Endothelial cell of umbilical vein (primary cell): ENCODE results near the gene DLEU7.

Experiments used
- CTCF ChIP-seq, 2 donors: IDR thresholded peaks; 1 replicate in 1 of 2; 2 replicates in 1 of 2; pipeline ENCODE4 v1.5.1; 2011; ENCODE audit warnings: low read length in 2 of 2, mild to moderate bottlenecking in 2 of 2, moderate library complexity in 2 of 2, control low read depth in 1 of 2, inconsistent platforms in 1 of 2, low read depth in 1 of 2; ENCODE audit not compliant: insufficient read depth in 1 of 2; ENCODE audit errors: extremely low read depth in 1 of 2
- EZH2 ChIP-seq: IDR thresholded peaks from 2 replicates; pipeline ENCODE4 v1.6.1; 2012; ENCODE audit warnings: borderline replicate concordance, low read depth, mild to moderate bottlenecking, moderate library complexity, low read length, inconsistent platforms; ENCODE audit not compliant: severe bottlenecking
- FOS ChIP-seq: IDR thresholded peaks from 2 replicates; pipeline ENCODE4 v1.6.1; 2011; ENCODE audit warnings: mild to moderate bottlenecking, low read length, moderate library complexity, borderline replicate concordance; ENCODE audit not compliant: insufficient read depth
- GATA2 ChIP-seq: IDR thresholded peaks from 2 replicates; pipeline ENCODE4 v1.7.0; 2011; ENCODE audit warnings: low read depth, mild to moderate bottlenecking, moderate library complexity, mixed read lengths, low read length; ENCODE audit not compliant: insufficient read length, insufficient read depth
- JUN ChIP-seq: IDR thresholded peaks from 2 replicates; pipeline ENCODE4 v1.6.1; 2011; ENCODE audit warnings: borderline replicate concordance, low read depth; ENCODE audit not compliant: insufficient read length, insufficient read depth
- MAX ChIP-seq: IDR thresholded peaks from 2 replicates; pipeline ENCODE4 v1.6.1; 2011; ENCODE audit not compliant: insufficient read depth, insufficient read length
- MYC ChIP-seq: IDR thresholded peaks from one replicate; pipeline ENCODE4 v1.6.1; 2011; ENCODE audit warnings: mild to moderate bottlenecking, low read depth, low read length
- POLR2A ChIP-seq: IDR thresholded peaks from 2 replicates; pipeline ENCODE4 v1.6.1; 2012; ENCODE audit warnings: low read depth, mild to moderate bottlenecking, control low read depth, low read length
- POLR2AphosphoS5 ChIP-seq: IDR thresholded peaks from 2 replicates; pipeline ENCODE4 v1.6.1; 2012; ENCODE audit warnings: low read depth, mild to moderate bottlenecking, control low read depth, low read length, moderate library complexity; ENCODE audit not compliant: insufficient read depth

GRCh38 chr13:50883728-50884127 lies 40.2 kb upstream of the DLEU7 start:
- TF ChIP-seq CTCF (IDR thresholded peaks at IDR 0.05; ENCODE audit: extremely low read depth in 1 of 2, insufficient read depth in 1 of 2, low read depth in 1 of 2, low read length in 2 of 2) (no peak), POLR2AphosphoS5 (no peak), EZH2 (no peak), GATA2 (no peak), MAX (no peak), POLR2A (no peak), FOS (no peak), MYC (no peak), JUN (no peak)
